DOHH2 (cell line): ENCODE data around the gene ALX4.

ENCODE experiments used
- CTCF ChIP-seq: fragments of 200-600 bp; sonication (generic); IDR thresholded peaks from one replicate; pipeline ENCODE4 v1.5.1; 2014; ENCODE audit warnings: antibody characterized with exemption, mild to moderate bottlenecking, low read depth, low read length; ENCODE audit not compliant: poor library complexity, severe bottlenecking
- EZH2phosphoT487 ChIP-seq: fragments of 200-600 bp; sonication (generic); IDR thresholded peaks from 2 replicates; pipeline ENCODE4 v1.6.1; 2017; ENCODE audit warnings: borderline replicate concordance, mild to moderate bottlenecking, antibody characterized with exemption, low read length, moderate library complexity, mixed read lengths

DNA sequence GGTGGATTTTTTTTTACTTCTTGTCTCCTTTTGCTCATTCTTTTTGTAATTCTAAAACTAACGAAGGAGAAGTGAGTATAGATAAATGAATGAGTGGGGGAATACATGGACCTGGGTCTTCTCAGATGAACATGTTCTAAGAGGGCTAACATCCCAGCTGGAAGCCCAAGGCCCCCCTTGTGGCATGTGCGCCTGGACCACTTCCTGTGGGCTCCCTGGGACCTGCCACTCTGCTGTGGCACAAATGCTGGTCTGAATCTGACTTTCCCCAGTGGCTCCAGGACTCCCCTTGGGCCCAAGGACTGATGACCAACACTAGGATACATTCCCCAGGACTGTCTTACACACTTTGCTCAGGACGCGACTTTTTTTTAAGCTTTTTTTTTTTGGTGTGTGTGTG, 32.7 kb upstream of the ALX4 start:
- TF ChIP-seq CTCF (no peak), EZH2phosphoT487 (no peak)
